GM23338 (cell line): ENCODE measurements around the gene MRAP. TPM values are rescaled to one million over a fixed set of nuclear protein-coding genes. Genes with fewer than 3 reads are reported as not detected.

Experiments
- ATAC-seq: fragments of 200-7000 bp; cut with Tn5 transposase; 3 replicates; pipeline ENCODE4 v1.9.1; 2020
- DNase-seq: peaks from one replicate; pipeline ENCODE4 v3.0.0-alpha.2; 2015; ENCODE audit warnings: low spot score
- H2AFZ ChIP-seq: fragments of 200-600 bp; sonication (generic); 2 replicates; pipeline ENCODE4 v1.8.0; 2016; ENCODE audit warnings: antibody characterized with exemption, mild to moderate bottlenecking, moderate library complexity
- H3F3A ChIP-seq: fragments of 200-600 bp; sonication (generic); replicated peaks from 2 replicates; pipeline ENCODE4 v1.8.0; 2017; ENCODE audit warnings: antibody characterized with exemption, mixed run types, low read depth
- H3K27ac ChIP-seq: fragments of 200-600 bp; sonication (generic); 2 replicates; pipeline ENCODE4 v1.6.1; 2016; ENCODE audit warnings: low read depth
- H3K27me3 ChIP-seq: fragments of 200-600 bp; sonication (generic); 2 replicates; pipeline ENCODE4 v1.8.0; 2016; ENCODE audit warnings: mild to moderate bottlenecking, mixed run types, moderate library complexity; ENCODE audit not compliant: insufficient read depth
- H3K36me3 ChIP-seq: fragments of 200-600 bp; sonication (generic); 2 replicates; pipeline ENCODE4 v1.8.0; 2016; ENCODE audit warnings: mild to moderate bottlenecking; ENCODE audit not compliant: insufficient read depth
- H3K4me1 ChIP-seq: fragments of 200-600 bp; sonication (generic); 2 replicates; pipeline ENCODE4 v1.8.0; 2016; ENCODE audit warnings: mild to moderate bottlenecking, moderate library complexity; ENCODE audit not compliant: insufficient read depth
- H3K4me2 ChIP-seq: fragments of 200-600 bp; sonication (generic); 2 replicates; pipeline ENCODE4 v1.7.1; 2017; ENCODE audit warnings: mixed run types
- H3K4me3 ChIP-seq: fragments of 200-600 bp; sonication (generic); 2 replicates; pipeline ENCODE4 v1.6.1; 2016; ENCODE audit warnings: mixed run types
- H3K79me2 ChIP-seq: fragments of 200-600 bp; sonication (generic); replicated peaks from 2 replicates; pipeline ENCODE4 v1.8.0; 2017; ENCODE audit warnings: mild to moderate bottlenecking; ENCODE audit not compliant: insufficient read depth
- H3K9me2 ChIP-seq: fragments of 200-600 bp; sonication (generic); 2 replicates; pipeline ENCODE4 v1.8.0; 2017; ENCODE audit not compliant: insufficient read depth
- H4K20me1 ChIP-seq: fragments of 200-600 bp; sonication (generic); replicated peaks from 2 replicates; pipeline ENCODE4 v1.8.0; 2017; ENCODE audit warnings: mild to moderate bottlenecking; ENCODE audit not compliant: insufficient read depth
- H3K27ac Mint-ChIP-seq: 2 replicates; pipeline ENCODE4 v1.8.0; 2020; ENCODE audit warnings: inconsistent platforms, mild to moderate bottlenecking, moderate library complexity, mixed read lengths
- H3K27me3 Mint-ChIP-seq: 3 replicates; pipeline ENCODE4 v1.8.0; 2022; ENCODE audit warnings: low read depth, mild to moderate bottlenecking, moderate library complexity, mixed read lengths, inconsistent platforms; ENCODE audit not compliant: insufficient read depth, poor library complexity
- H3K36me3 Mint-ChIP-seq: 3 replicates; pipeline ENCODE4 v1.8.0; 2021; ENCODE audit warnings: low read depth, mild to moderate bottlenecking, inconsistent platforms, moderate library complexity, mixed read lengths
- H3K4me1 Mint-ChIP-seq: 3 replicates; pipeline ENCODE4 v1.8.0; 2020; ENCODE audit warnings: mild to moderate bottlenecking, inconsistent platforms, mixed read lengths
- H3K4me3 Mint-ChIP-seq: 3 replicates; pipeline ENCODE4 v1.8.0; 2021; ENCODE audit warnings: moderate library complexity, mild to moderate bottlenecking, inconsistent platforms, mixed read lengths
- H3K9me3 Mint-ChIP-seq: 3 replicates; pipeline ENCODE4 v1.8.0; 2020; ENCODE audit warnings: moderate library complexity, mild to moderate bottlenecking, inconsistent platforms, mixed read lengths
- JUNB ChIP-seq: IDR thresholded peaks from one replicate; pipeline ENCODE4 v1.6.1; 2016; ENCODE audit warnings: antibody characterized with exemption; ENCODE audit not compliant: unreplicated experiment
- ZNF331 ChIP-seq: fragments of 250-450 bp; sonication (Bioruptor Pico); IDR thresholded peaks from 2 replicates; pipeline ENCODE4 v1.5.0; 2020; ENCODE audit warnings: low read depth, mild to moderate bottlenecking, moderate library complexity
- polyA plus RNA-seq: library from polyadenylated mRNA; unstranded; fragments of >200 nt; fragmentation: Nextera tagmentation; extraction: Ambion mirVana; gene quantifications from 2 replicates; pipeline ENCODE4 v1.2.1, GENCODE V29; 2016
- total RNA-seq: library from RNA; depleted of rRNA; stranded (reverse); fragments of >200 nt; shearing (Covaris generic); gene quantifications from 2 replicates; pipeline ENCODE4 v1.2.3, GENCODE V29; 2014
- TF ChIP-seq, protein P1 (sequence below), 2 experiments: fragments of 200-600 bp in 1 of 2; sonication (generic) in 1 of 2; conservative IDR thresholded peaks; 2 replicates each; pipeline versions ENCODE4 v1.5.1 to v1.6.1; 2016 to 2017; ENCODE audit warnings: antibody characterized with exemption in 2 of 2, low read depth in 2 of 2, mild to moderate bottlenecking in 2 of 2, moderate library complexity in 1 of 2
- TF ChIP-seq, protein P2 (sequence below): fragments of 250-450 bp; sonication (Bioruptor Pico); IDR thresholded peaks from 2 replicates; pipeline ENCODE4 v1.5.0; 2020; ENCODE audit warnings: mild to moderate bottlenecking, moderate library complexity

Gene MRAP
- total and polyA plus RNA-seq, 2 experiments from 2014 or later: 0.78 TPM; not detected in 1

GRCh38 chr21:32322103-32322502, 23.4 kb downstream of the MRAP start:
- Histone ChIP-seq H3K27me3 (no peaks in the 10 kb centered on the region), H3K79me2 (no peaks in the 10 kb centered on the region), H3K4me1 (no peaks in the 10 kb centered on the region), H3K36me3 (peaks cover 76% of the 10 kb centered on the region), H4K20me1 (peaks cover 11% of the 10 kb centered on the region), H3K27ac (no peak overlapping the region), H3K9me2 (no peaks in the 10 kb centered on the region), H3K4me3 (no peak overlapping the region), H3F3A (no peaks in the 10 kb centered on the region), H2AFZ (no peak overlapping the region), H3K4me2 (no peak overlapping the region)
- no peaks in the 10 kb centered on the region for H3K4me1 Mint-ChIP-seq
- H3K9me3 Mint-ChIP-seq: no peaks in the 10 kb centered on the region
- TF ChIP-seq, protein P1, sequence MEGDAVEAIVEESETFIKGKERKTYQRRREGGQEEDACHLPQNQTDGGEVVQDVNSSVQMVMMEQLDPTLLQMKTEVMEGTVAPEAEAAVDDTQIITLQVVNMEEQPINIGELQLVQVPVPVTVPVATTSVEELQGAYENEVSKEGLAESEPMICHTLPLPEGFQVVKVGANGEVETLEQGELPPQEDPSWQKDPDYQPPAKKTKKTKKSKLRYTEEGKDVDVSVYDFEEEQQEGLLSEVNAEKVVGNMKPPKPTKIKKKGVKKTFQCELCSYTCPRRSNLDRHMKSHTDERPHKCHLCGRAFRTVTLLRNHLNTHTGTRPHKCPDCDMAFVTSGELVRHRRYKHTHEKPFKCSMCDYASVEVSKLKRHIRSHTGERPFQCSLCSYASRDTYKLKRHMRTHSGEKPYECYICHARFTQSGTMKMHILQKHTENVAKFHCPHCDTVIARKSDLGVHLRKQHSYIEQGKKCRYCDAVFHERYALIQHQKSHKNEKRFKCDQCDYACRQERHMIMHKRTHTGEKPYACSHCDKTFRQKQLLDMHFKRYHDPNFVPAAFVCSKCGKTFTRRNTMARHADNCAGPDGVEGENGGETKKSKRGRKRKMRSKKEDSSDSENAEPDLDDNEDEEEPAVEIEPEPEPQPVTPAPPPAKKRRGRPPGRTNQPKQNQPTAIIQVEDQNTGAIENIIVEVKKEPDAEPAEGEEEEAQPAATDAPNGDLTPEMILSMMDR (conservative IDR thresholded peaks at IDR 0.05; ENCODE audit: low read depth in 2 of 2): no peak
- no peak for TF ChIP-seq ZNF331 (CRISPR knock-in tag)
- TF ChIP-seq, protein P2, sequence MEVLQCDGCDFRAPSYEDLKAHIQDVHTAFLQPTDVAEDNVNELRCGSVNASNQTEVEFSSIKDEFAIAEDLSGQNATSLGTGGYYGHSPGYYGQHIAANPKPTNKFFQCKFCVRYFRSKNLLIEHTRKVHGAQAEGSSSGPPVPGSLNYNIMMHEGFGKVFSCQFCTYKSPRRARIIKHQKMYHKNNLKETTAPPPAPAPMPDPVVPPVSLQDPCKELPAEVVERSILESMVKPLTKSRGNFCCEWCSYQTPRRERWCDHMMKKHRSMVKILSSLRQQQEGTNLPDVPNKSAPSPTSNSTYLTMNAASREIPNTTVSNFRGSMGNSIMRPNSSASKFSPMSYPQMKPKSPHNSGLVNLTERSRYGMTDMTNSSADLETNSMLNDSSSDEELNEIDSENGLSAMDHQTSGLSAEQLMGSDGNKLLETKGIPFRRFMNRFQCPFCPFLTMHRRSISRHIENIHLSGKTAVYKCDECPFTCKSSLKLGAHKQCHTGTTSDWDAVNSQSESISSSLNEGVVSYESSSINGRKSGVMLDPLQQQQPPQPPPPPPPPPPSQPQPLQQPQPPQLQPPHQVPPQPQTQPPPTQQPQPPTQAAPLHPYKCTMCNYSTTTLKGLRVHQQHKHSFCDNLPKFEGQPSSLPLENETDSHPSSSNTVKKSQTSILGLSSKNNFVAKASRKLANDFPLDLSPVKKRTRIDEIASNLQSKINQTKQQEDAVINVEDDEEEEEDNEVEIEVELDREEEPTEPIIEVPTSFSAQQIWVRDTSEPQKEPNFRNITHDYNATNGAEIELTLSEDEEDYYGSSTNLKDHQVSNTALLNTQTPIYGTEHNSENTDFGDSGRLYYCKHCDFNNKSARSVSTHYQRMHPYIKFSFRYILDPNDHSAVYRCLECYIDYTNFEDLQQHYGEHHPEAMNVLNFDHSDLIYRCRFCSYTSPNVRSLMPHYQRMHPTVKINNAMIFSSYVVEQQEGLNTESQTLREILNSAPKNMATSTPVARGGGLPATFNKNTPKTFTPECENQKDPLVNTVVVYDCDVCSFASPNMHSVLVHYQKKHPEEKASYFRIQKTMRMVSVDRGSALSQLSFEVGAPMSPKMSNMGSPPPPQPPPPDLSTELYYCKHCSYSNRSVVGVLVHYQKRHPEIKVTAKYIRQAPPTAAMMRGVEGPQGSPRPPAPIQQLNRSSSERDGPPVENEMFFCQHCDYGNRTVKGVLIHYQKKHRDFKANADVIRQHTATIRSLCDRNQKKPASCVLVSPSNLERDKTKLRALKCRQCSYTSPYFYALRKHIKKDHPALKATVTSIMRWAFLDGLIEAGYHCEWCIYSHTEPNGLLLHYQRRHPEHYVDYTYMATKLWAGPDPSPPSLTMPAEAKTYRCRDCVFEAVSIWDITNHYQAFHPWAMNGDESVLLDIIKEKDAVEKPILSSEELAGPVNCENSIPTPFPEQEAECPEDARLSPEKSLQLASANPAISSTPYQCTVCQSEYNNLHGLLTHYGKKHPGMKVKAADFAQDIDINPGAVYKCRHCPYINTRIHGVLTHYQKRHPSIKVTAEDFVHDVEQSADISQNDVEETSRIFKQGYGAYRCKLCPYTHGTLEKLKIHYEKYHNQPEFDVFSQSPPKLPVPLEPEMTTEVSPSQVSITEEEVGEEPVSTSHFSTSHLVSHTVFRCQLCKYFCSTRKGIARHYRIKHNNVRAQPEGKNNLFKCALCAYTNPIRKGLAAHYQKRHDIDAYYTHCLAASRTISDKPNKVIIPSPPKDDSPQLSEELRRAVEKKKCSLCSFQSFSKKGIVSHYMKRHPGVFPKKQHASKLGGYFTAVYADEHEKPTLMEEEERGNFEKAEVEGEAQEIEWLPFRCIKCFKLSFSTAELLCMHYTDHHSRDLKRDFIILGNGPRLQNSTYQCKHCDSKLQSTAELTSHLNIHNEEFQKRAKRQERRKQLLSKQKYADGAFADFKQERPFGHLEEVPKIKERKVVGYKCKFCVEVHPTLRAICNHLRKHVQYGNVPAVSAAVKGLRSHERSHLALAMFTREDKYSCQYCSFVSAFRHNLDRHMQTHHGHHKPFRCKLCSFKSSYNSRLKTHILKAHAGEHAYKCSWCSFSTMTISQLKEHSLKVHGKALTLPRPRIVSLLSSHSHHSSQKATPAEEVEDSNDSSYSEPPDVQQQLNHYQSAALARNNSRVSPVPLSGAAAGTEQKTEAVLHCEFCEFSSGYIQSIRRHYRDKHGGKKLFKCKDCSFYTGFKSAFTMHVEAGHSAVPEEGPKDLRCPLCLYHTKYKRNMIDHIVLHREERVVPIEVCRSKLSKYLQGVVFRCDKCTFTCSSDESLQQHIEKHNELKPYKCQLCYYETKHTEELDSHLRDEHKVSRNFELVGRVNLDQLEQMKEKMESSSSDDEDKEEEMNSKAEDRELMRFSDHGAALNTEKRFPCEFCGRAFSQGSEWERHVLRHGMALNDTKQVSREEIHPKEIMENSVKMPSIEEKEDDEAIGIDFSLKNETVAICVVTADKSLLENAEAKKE (CRISPR knock-in tag): no peak
- no peak overlapping the region for H3K4me3 Mint-ChIP-seq
- no peak for DNase-seq
- H3K36me3 Mint-ChIP-seq: peaks cover 97% of the 10 kb centered on the region
- peaks cover 4% of the 10 kb centered on the region for H3K27me3 Mint-ChIP-seq
- ATAC-seq: no peak
- no peak overlapping the region for H3K27ac Mint-ChIP-seq

DNA sequence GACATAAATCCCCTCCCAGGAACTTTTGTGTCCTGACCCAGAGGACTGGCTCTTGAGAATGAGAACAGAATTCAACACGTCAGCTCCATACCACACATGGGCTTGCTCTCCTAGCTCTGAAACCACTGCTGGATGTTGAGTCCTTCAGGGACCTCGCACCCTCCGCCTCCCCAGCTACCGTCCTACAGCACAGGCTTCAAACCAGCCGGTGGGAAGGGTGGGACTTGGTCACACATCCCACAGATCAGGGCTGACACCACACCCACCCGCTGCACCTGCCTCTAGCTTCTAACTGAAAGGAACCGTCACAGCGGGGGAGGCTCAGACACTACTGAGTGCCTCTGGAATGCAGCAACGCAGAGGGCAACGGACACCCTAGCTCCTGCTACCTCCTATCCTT, 24.0 kb downstream of the MRAP start:
- H3K4me1 Mint-ChIP-seq: no peaks in the 10 kb centered on the region
- Histone ChIP-seq H3K27ac (no peak overlapping the region), H3K4me1 (no peaks in the 10 kb centered on the region), H3K9me2 (no peaks in the 10 kb centered on the region), H3F3A (no peaks in the 10 kb centered on the region), H3K27me3 (no peaks in the 10 kb centered on the region), H3K4me3 (no peak overlapping the region), H4K20me1 (peaks cover 11% of the 10 kb centered on the region), H3K36me3 (peaks cover 77% of the 10 kb centered on the region), H3K79me2 (no peaks in the 10 kb centered on the region), H2AFZ (no peak overlapping the region), H3K4me2 (no peak overlapping the region)
- TF ChIP-seq JUNB: no peak
- no peaks in the 10 kb centered on the region for H3K9me3 Mint-ChIP-seq
- H3K27ac Mint-ChIP-seq: no peak overlapping the region
- peaks cover 2% of the 10 kb centered on the region for H3K27me3 Mint-ChIP-seq
- DNase-seq: no peak
- no peak for ATAC-seq
- no peak overlapping the region for H3K4me3 Mint-ChIP-seq
- peaks cover 95% of the 10 kb centered on the region for H3K36me3 Mint-ChIP-seq
